CD14-positive monocyte (primary cell): ENCODE results near the gene MRPL27. TPM values are rescaled to one million over a fixed set of nuclear protein-coding genes. Genes with fewer than 3 reads are reported as not detected.

Experiments used
- DNase-seq, 3 donors: peaks; one replicate each; pipeline ENCODE4 v3.0.0-alpha.2; 2011 to 2022
- H2AFZ ChIP-seq: 2 replicates; pipeline ENCODE4 v1.6.0; 2012; ENCODE audit warnings: mild to moderate bottlenecking, low read depth, low read length, inconsistent platforms; ENCODE audit not compliant: insufficient read depth, poor library complexity, severe bottlenecking
- H3K27ac ChIP-seq, 2 donors: 1 replicate in 1 of 2; 2 replicates in 1 of 2; pipeline ENCODE4 v1.5.1; 2012 to 2013; ENCODE audit warnings: low read length in 2 of 2, control low read depth in 1 of 2, inconsistent platforms in 1 of 2, low read depth in 1 of 2, mild to moderate bottlenecking in 1 of 2
- H3K27me3 ChIP-seq, 2 donors: one replicate each; pipeline versions ENCODE4 v1.6.0 to v1.6.1; 2011 to 2013; ENCODE audit warnings: low read length in 2 of 2; ENCODE audit not compliant: control insufficient read depth in 2 of 2, insufficient read depth in 2 of 2
- H3K36me3 ChIP-seq, 2 donors: replicated peaks in 1 of 2; 1 replicate in 1 of 2; 2 replicates in 1 of 2; pipeline versions ENCODE4 v1.5.1 to v1.6.1; 2012 to 2013; ENCODE audit warnings: low read length in 2 of 2, control low read depth in 1 of 2, inconsistent platforms in 1 of 2, mild to moderate bottlenecking in 1 of 2; ENCODE audit not compliant: insufficient read depth in 2 of 2, control insufficient read depth in 1 of 2
- H3K4me1 ChIP-seq, 2 donors: 1 replicate in 1 of 2; 2 replicates in 1 of 2; pipeline versions ENCODE4 v1.5.1 to v1.6.1; 2012 to 2013; ENCODE audit warnings: low read length in 2 of 2, control low read depth in 1 of 2, inconsistent platforms in 1 of 2, mild to moderate bottlenecking in 1 of 2, moderate library complexity in 1 of 2; ENCODE audit not compliant: insufficient read depth in 2 of 2, control insufficient read depth in 1 of 2
- H3K4me2 ChIP-seq: replicated peaks from 2 replicates; pipeline ENCODE3; 2012; ENCODE audit warnings: low read length, moderate library complexity, mild to moderate bottlenecking; ENCODE audit not compliant: poor library complexity, severe bottlenecking; ENCODE audit errors: extremely low read depth
- H3K4me3 ChIP-seq, 3 experiments: fragments of 200-600 bp in 1 of 3; sonication (generic) in 1 of 3; replicated peaks in 1 of 3; 1 replicate in 2 of 3; 2 replicates in 1 of 3; pipeline ENCODE4 v1.5.1; 2011 to 2013; ENCODE audit warnings: low read length in 3 of 3, mild to moderate bottlenecking in 3 of 3, control low read depth in 2 of 3, low read depth in 2 of 3, inconsistent platforms in 1 of 3, moderate library complexity in 1 of 3
- H3K79me2 ChIP-seq: 2 replicates; pipeline ENCODE4 v1.6.0; 2012; ENCODE audit warnings: mild to moderate bottlenecking, control low read depth, inconsistent platforms, low read length, moderate library complexity; ENCODE audit not compliant: insufficient read depth
- H3K9ac ChIP-seq: 2 replicates; pipeline ENCODE4 v1.6.0; 2017; ENCODE audit warnings: low read length, mild to moderate bottlenecking; ENCODE audit not compliant: insufficient read depth, poor library complexity, severe bottlenecking
- H3K9me3 ChIP-seq, 2 donors: replicated peaks in 1 of 2; 1 replicate in 1 of 2; 2 replicates in 1 of 2; pipeline versions ENCODE4 v1.5.1 to v1.6.1; 2012 to 2013; ENCODE audit warnings: low read length in 2 of 2, control low read depth in 1 of 2; ENCODE audit not compliant: control insufficient read depth in 1 of 2, insufficient read depth in 1 of 2
- H4K20me1 ChIP-seq: 2 replicates; pipeline ENCODE4 v1.6.0; 2012; ENCODE audit warnings: mild to moderate bottlenecking, low read length, control low read depth, moderate library complexity; ENCODE audit not compliant: insufficient read depth
- H3K27ac Mint-ChIP-seq, 7 donors: one replicate each; pipeline ENCODE4 v1.8.0; 2020; ENCODE audit warnings: mild to moderate bottlenecking in 7 of 7, mixed read lengths in 7 of 7, moderate library complexity in 6 of 7, inconsistent platforms in 2 of 7
- H3K27me3 Mint-ChIP-seq, 3 donors: one replicate each; pipeline ENCODE4 v1.8.0; 2021 to 2022; ENCODE audit warnings: low read depth in 3 of 3, mild to moderate bottlenecking in 3 of 3, mixed read lengths in 3 of 3, moderate library complexity in 3 of 3, inconsistent platforms in 1 of 3
- H3K36me3 Mint-ChIP-seq, 2 donors: one replicate each; pipeline ENCODE4 v1.8.0; 2020; ENCODE audit warnings: mixed read lengths in 2 of 2, inconsistent platforms in 1 of 2, mild to moderate bottlenecking in 1 of 2
- H3K4me1 Mint-ChIP-seq: one replicate; pipeline ENCODE4 v1.8.0; 2020; ENCODE audit warnings: mild to moderate bottlenecking, mixed read lengths
- H3K4me3 Mint-ChIP-seq, 2 donors: one replicate each; pipeline ENCODE4 v1.8.0; 2020; ENCODE audit warnings: mild to moderate bottlenecking in 2 of 2, mixed read lengths in 2 of 2, moderate library complexity in 1 of 2
- H3K9me3 Mint-ChIP-seq, 7 donors: one replicate each; pipeline ENCODE4 v1.8.0; 2020 to 2022; ENCODE audit warnings: mixed read lengths in 7 of 7, mild to moderate bottlenecking in 6 of 7, moderate library complexity in 6 of 7, inconsistent platforms in 2 of 7
- WGBS: methylation state at CpG from one replicate; pipeline ENCODE4 v1.1.5; 2013; ENCODE audit warnings: missing lambda C conversion rate; ENCODE audit not compliant: insufficient coverage; 5-methylcytosine and 5-hydroxymethylcytosine counted together
- intact Hi-C, 2 donors: fragments of 100-400 bp; cut with micrococcal nuclease; formaldehyde crosslinking; loops; one replicate each; pipeline versions ENCODE4 v1.15.0 to v1.15.1; 2023
- polyA plus RNA-seq, 3 donors: library from polyadenylated mRNA; depleted of rRNA in 1 of 3; unstranded in 2 of 3; stranded (reverse) in 1 of 3; fragments of 300-500 nt in 2 of 3; fragments of >200 nt in 1 of 3; fragmentation: Illumina TruSeq in 2 of 3; gene quantifications; 1 replicate in 2 of 3; 2 replicates in 1 of 3; pipeline ENCODE4 v1.2.3, GENCODE V29; 2012 to 2021
- TF ChIP-seq, protein P1 (sequence below): fragments of 200-600 bp; IDR thresholded peaks from one replicate; pipeline ENCODE4 v1.8.0; 2022; ENCODE audit warnings: antibody characterized with exemption, mild to moderate bottlenecking

MRPL27 gene
- polyA plus RNA-seq, 3 donors = 33.2 to 82.3 (median 75.3) TPM

DNA sequence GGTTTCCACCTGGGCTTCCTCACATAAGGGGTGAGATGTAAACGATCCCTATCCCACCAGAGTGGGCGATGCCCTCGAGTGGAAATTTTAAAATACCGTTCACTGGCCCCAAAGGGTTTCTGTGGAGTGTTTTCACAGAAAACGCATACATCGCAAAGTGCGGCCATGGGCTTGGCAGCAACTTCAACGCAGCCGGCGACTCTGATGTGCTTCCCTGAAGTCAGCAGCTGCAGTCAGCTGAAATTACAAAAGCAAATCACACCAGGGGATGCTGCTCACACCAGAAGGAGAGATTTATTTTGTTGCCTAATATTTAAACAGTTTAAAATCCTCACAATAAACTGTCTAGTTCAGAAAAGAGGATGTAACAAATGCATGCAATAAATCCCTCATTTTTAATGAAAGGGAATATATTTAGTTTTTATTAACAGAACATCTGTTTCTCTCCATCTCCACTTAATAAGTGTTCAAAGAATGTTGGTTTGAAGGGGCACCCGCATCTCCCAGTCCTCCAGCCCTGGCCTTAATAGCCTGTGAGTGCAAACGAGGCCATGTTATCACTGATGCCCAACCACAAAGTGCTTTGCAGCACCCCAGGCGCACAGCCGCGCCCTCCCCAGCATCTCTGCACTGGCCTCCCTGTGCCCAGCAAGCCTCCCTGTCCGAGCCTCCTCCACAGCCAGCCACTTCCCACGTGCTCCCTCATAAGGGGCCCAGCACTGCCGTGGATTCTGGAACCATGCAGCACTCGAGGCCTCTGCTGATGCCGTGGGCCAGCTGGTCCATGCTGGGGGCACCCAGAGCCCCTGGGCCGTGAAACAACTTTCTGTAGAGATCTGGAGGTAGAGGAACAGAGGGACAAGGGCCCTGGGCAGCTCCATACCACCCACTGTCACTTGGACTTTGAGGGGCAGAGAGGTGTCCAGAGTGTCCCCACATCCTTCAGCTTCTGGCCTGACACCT is 44.3 kb downstream of the MRPL27 start:
- no peak overlapping the region for H3K27ac ChIP-seq
- H3K9me3 ChIP-seq = no peaks in the 10 kb centered on the region
- WGBS = 87% methylated on average over 17 of the region's 21 CpGs
- H3K27me3 ChIP-seq = no peaks in the 10 kb centered on the region
- intact Hi-C loops = no loop called here
- no peak overlapping the region for H3K4me3 Mint-ChIP-seq
- no peak for DNase-seq
- no peaks in the 10 kb centered on the region for H3K9me3 Mint-ChIP-seq
- H4K20me1 ChIP-seq = no peaks in the 10 kb centered on the region
- H3K79me2 ChIP-seq = no peaks in the 10 kb centered on the region
- TF ChIP-seq, protein P1, sequence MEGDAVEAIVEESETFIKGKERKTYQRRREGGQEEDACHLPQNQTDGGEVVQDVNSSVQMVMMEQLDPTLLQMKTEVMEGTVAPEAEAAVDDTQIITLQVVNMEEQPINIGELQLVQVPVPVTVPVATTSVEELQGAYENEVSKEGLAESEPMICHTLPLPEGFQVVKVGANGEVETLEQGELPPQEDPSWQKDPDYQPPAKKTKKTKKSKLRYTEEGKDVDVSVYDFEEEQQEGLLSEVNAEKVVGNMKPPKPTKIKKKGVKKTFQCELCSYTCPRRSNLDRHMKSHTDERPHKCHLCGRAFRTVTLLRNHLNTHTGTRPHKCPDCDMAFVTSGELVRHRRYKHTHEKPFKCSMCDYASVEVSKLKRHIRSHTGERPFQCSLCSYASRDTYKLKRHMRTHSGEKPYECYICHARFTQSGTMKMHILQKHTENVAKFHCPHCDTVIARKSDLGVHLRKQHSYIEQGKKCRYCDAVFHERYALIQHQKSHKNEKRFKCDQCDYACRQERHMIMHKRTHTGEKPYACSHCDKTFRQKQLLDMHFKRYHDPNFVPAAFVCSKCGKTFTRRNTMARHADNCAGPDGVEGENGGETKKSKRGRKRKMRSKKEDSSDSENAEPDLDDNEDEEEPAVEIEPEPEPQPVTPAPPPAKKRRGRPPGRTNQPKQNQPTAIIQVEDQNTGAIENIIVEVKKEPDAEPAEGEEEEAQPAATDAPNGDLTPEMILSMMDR = no peak
- H3K36me3 ChIP-seq = no peaks in the 10 kb centered on the region
- H3K27ac Mint-ChIP-seq = no peak overlapping the region
- no peaks in the 10 kb centered on the region for H3K36me3 Mint-ChIP-seq
- no peak overlapping the region for H2AFZ ChIP-seq
- peaks cover 16% of the 10 kb centered on the region for H3K4me1 Mint-ChIP-seq
- no peak overlapping the region for H3K9ac ChIP-seq
- peaks cover 2 to 5% (median 3%) of the 10 kb centered on the region in 3 donors for H3K27me3 Mint-ChIP-seq
- H3K4me1 ChIP-seq = peaks cover 6 to 9% of the 10 kb centered on the region in 2 donors
- no peak overlapping the region for H3K4me3 ChIP-seq
- H3K4me2 ChIP-seq = no peak overlapping the region

- Mint-ChIP-seq H3K27ac (no peak overlapping the region), H3K27me3 (peaks cover 0 to 3% (median 2%) of the 10 kb centered on the region in 3 donors), H3K9me3 (no peaks in the 10 kb centered on the region), H3K4me3 (no peak overlapping the region), H3K36me3 (no peaks in the 10 kb centered on the region), H3K4me1 (peaks cover 6% of the 10 kb centered on the region)
- Histone ChIP-seq H3K4me1 (no peaks in the 10 kb centered on the region), H3K27me3 (no peaks in the 10 kb centered on the region), H3K4me2 (no peak overlapping the region), H2AFZ (no peak overlapping the region), H3K79me2 (no peaks in the 10 kb centered on the region), H3K27ac (no peak overlapping the region), H3K4me3 (no peak overlapping the region), H3K36me3 (no peaks in the 10 kb centered on the region), H4K20me1 (no peaks in the 10 kb centered on the region), H3K9me3 (no peaks in the 10 kb centered on the region), H3K9ac (no peak overlapping the region)
- TF ChIP-seq, protein P1 = no peak
- DNase-seq = no peak
- intact Hi-C loops = no loop called here
- 100% methylated on average over 2 of the region's 9 CpGs for WGBS
These were observed 46.1 kb downstream of the MRPL27 start for GRCh38 chr17:50326831-50327364.
